Measurements from ENCODE around the gene DCD. TPM values are rescaled to one million over a fixed set of nuclear protein-coding genes. Genes with fewer than 3 reads are reported as not detected.

The DCD gene
- total and polyA plus RNA-seq, 2 donors from 2014 or later: not detected

GRCh38 chr12:54624315-54625279 lies 23.6 kb downstream of the DCD start:
- Histone ChIP-seq H3K9me3 (ENCODE audit: control insufficient read depth in 2 of 3, insufficient read depth in 1 of 3, low read length in 3 of 3) (peaks cover 0 to 2% (median 0%) of the 10 kb centered on the region in 3 donors), H3K27ac (ENCODE audit: low read depth in 2 of 2, low read length in 2 of 2) (no peak overlapping the region), H3K36me3 (ENCODE audit: control insufficient read depth in 2 of 3, insufficient read depth in 3 of 3, low read length in 3 of 3) (no peaks in the 10 kb centered on the region), H3K27me3 (ENCODE audit: control insufficient read depth, insufficient read depth, low read length) (no peaks in the 10 kb centered on the region), H3K4me3 (ENCODE audit: low read length in 3 of 3) (no peak overlapping the region), H3K4me1 (ENCODE audit: control insufficient read depth in 2 of 3, insufficient read depth in 2 of 3, low read depth in 1 of 3, low read length in 3 of 3) (no peaks in the 10 kb centered on the region), H3K9ac (ENCODE audit: low read length in 3 of 3) (no peak overlapping the region)
- TF ChIP-seq CTCF (IDR thresholded peaks at IDR 0.05; ENCODE audit: borderline replicate concordance, extremely low read depth, insufficient read depth): no peak
- intact Hi-C loops (cut with DNase I): no loop called here
- DNase-seq: peak in 2 of 5 donors; percentile 35 to 39
- peak; percentile 56 for FAIRE-seq

- TF ChIP-seq CTCF (IDR thresholded peaks at IDR 0.05; ENCODE audit: borderline replicate concordance, extremely low read depth, insufficient read depth): no peak
- FAIRE-seq: no peak
These were observed 25.5 kb downstream of the DCD start for GRCh38 chr12:54622463-54623183.

GRCh38 chr12:54616933-54617680 lies 31.1 kb downstream of the DCD start:
- no peaks in the 10 kb centered on the region for H3K4me1 ChIP-seq (ENCODE audit: control insufficient read depth in 2 of 3, insufficient read depth in 2 of 3, low read depth in 1 of 3, low read length in 3 of 3)
- no peak overlapping the region for H3K4me3 ChIP-seq (ENCODE audit: low read length in 3 of 3)
- intact Hi-C loops (cut with DNase I): no loop called here
- FAIRE-seq (no peak), DNase-seq (no peak)
- no peaks in the 10 kb centered on the region for H3K9me3 ChIP-seq (ENCODE audit: control insufficient read depth in 2 of 3, insufficient read depth in 1 of 3, low read length in 3 of 3)
- no peaks in the 10 kb centered on the region for H3K27me3 ChIP-seq (ENCODE audit: control insufficient read depth, insufficient read depth, low read length)
- H3K36me3 ChIP-seq (ENCODE audit: control insufficient read depth in 2 of 3, insufficient read depth in 3 of 3, low read length in 3 of 3): no peaks in the 10 kb centered on the region
- TF ChIP-seq CTCF (IDR thresholded peaks at IDR 0.05; ENCODE audit: borderline replicate concordance, extremely low read depth, insufficient read depth): no peak
- H3K27ac ChIP-seq (ENCODE audit: low read depth in 2 of 2, low read length in 2 of 2): no peak overlapping the region
- no peak overlapping the region for H3K9ac ChIP-seq (ENCODE audit: low read length in 3 of 3)

More at GRCh38 chr12:54622463-54623183, 25.5 kb downstream of the DCD start:
- no peak overlapping the region for H3K27ac ChIP-seq (ENCODE audit: low read depth in 2 of 2, low read length in 2 of 2)
- DNase-seq: no peak
- H3K4me1 ChIP-seq (ENCODE audit: control insufficient read depth in 2 of 3, insufficient read depth in 2 of 3, low read depth in 1 of 3, low read length in 3 of 3): no peaks in the 10 kb centered on the region
- H3K27me3 ChIP-seq (ENCODE audit: control insufficient read depth, insufficient read depth, low read length): no peaks in the 10 kb centered on the region
- H3K36me3 ChIP-seq (ENCODE audit: control insufficient read depth in 2 of 3, insufficient read depth in 3 of 3, low read length in 3 of 3): no peaks in the 10 kb centered on the region
- intact Hi-C loops (cut with DNase I): no loop called here
- H3K4me3 ChIP-seq (ENCODE audit: low read length in 3 of 3): no peak overlapping the region
- peaks cover 0 to 2% (median 0%) of the 10 kb centered on the region in 3 donors for H3K9me3 ChIP-seq (ENCODE audit: control insufficient read depth in 2 of 3, insufficient read depth in 1 of 3, low read length in 3 of 3)
- H3K9ac ChIP-seq (ENCODE audit: low read length in 3 of 3): no peak overlapping the region
